Measurements from ENCODE around the gene ADSL.

The ADSL gene

DNA sequence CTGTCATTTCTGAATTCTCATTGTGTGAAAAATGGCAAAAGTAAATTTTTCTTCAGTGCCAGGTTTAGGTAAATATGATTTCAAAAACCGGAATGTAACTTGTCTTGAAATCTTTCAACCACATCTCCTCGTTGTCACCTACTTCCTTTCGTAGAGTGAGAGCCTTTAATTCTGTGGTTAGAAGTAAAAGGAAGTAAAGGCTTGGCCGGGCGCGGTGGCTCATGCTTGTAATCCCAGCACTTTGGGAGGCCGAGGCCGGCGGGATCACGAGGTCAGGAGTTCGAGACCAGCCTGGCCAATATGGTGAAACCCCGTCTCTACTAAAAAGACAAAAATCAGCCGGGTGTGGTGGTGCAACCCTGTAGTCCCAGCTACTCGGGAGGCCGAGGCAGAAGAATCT is 53.9 kb downstream of the ADSL start:
- Mint-ChIP-seq H3K27me3 (no peaks in the 10 kb centered on the region), H3K9me3 (ENCODE audit: low read depth) (no peaks in the 10 kb centered on the region), H3K4me1 (ENCODE audit: low read depth) (peaks cover 85% of the 10 kb centered on the region), H3K36me3 (peaks cover 6% of the 10 kb centered on the region), H3K4me3 (peak overlapping the region; percentile 55), H3K27ac (peak overlapping the region; percentile 81)

DNA sequence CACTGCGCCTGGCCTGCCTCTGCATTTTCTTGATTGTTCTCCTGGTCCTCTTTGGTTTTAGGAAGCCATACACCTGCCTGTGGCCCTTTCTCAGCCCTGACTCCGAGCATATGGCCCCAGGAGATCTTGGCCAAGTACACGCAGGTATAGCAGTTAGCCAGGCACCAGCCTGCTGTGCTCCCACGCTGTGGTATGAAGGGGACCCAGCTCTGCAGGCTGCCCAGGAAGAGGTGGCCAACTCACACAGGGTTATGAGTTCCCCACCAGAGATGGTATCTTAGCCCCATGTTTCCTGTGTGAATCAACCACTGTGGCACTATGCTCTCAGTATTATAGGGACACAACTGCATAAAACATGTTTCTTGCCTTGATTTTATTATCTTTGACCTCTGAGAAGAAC is 55.2 kb downstream of the ADSL start:
- H3K4me1 Mint-ChIP-seq (ENCODE audit: low read depth) = peaks cover 74% of the 10 kb centered on the region
- peaks cover 6% of the 10 kb centered on the region for H3K36me3 Mint-ChIP-seq
- H3K9me3 Mint-ChIP-seq (ENCODE audit: low read depth) = no peaks in the 10 kb centered on the region
- H3K27me3 Mint-ChIP-seq = no peaks in the 10 kb centered on the region
- H3K4me3 Mint-ChIP-seq = peak overlapping the region; percentile 83
- H3K27ac Mint-ChIP-seq = peak overlapping the region; percentile 89

DNA sequence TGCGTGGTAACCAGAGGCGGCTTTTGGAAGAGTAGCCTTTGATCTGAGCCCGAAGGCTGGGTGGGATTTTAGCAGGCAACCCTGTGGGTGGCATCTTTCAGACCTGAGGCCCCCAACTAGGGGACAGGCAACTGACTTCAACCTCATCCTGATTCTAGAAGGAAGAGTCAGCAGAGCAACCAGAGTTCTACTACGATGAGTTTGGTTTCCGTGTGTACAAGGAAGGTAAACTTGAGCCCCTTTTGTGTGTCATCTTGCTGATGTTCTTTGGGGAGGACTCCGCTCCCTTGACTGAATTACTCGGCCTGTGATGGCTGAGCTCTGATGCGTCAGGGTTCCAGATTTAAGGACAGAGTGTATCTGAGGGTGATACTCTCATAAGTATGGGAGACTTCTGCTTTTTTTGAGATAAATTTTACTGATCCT is 55.7 kb downstream of the ADSL start:
- H3K4me1 Mint-ChIP-seq (ENCODE audit: low read depth) = peaks cover 70% of the 10 kb centered on the region
- no peaks in the 10 kb centered on the region for H3K9me3 Mint-ChIP-seq (ENCODE audit: low read depth)
- H3K27me3 Mint-ChIP-seq = no peaks in the 10 kb centered on the region
- peak overlapping the region; percentile 83 for H3K4me3 Mint-ChIP-seq
- peak overlapping the region; percentile 89 for H3K27ac Mint-ChIP-seq
- H3K36me3 Mint-ChIP-seq = peaks cover 6% of the 10 kb centered on the region

DNA sequence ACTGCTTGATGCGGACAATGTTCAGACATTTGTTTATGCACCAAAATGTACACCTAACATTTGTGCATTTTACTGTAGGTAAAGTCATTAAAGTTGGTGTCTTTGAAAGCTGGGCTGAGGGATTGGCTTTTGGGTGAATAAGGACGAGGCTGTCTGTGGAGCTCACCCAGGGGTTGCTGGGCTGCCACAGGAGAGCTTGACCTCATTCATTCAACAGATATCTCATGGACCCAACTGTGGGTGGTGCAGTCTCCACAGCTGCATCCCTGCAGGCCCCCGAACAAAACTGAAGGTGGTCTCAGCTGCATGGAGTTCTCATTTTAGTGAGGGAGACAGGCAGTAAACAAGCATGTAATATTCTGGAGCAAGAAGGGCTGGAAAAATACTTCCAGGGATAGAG is 56.8 kb downstream of the ADSL start:
- Mint-ChIP-seq H3K4me3 (peak overlapping the region; percentile 14), H3K9me3 (ENCODE audit: low read depth) (no peaks in the 10 kb centered on the region), H3K4me1 (ENCODE audit: low read depth) (peaks cover 60% of the 10 kb centered on the region), H3K27ac (peak overlapping the region; percentile 72), H3K36me3 (peaks cover 6% of the 10 kb centered on the region), H3K27me3 (no peaks in the 10 kb centered on the region)

DNA sequence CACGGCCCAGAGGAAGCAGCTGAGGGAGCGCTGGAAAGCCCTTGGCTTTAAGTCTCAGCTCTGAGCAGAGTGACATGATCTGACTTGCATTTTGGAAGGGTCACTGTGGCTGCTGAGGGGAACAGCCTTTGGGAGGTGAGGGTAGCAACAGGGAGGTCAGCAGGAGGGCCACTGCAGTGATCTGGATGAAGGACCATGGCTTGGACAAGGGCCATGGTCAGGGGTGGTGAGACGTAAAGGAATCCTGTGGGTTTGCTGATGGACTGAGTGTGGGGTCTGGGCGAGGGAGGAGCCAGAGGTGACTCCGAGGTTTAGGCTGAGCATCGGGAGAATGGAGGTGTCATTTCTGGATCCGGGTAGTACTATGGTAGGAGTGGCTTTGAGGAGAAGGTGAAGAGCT is 57.4 kb downstream of the ADSL start:
- Mint-ChIP-seq H3K4me3 (peak overlapping the region; percentile 9), H3K4me1 (ENCODE audit: low read depth) (peaks cover 55% of the 10 kb centered on the region), H3K36me3 (peaks cover 6% of the 10 kb centered on the region), H3K27me3 (no peaks in the 10 kb centered on the region), H3K27ac (peak overlapping the region; percentile 77), H3K9me3 (ENCODE audit: low read depth) (no peaks in the 10 kb centered on the region)

DNA sequence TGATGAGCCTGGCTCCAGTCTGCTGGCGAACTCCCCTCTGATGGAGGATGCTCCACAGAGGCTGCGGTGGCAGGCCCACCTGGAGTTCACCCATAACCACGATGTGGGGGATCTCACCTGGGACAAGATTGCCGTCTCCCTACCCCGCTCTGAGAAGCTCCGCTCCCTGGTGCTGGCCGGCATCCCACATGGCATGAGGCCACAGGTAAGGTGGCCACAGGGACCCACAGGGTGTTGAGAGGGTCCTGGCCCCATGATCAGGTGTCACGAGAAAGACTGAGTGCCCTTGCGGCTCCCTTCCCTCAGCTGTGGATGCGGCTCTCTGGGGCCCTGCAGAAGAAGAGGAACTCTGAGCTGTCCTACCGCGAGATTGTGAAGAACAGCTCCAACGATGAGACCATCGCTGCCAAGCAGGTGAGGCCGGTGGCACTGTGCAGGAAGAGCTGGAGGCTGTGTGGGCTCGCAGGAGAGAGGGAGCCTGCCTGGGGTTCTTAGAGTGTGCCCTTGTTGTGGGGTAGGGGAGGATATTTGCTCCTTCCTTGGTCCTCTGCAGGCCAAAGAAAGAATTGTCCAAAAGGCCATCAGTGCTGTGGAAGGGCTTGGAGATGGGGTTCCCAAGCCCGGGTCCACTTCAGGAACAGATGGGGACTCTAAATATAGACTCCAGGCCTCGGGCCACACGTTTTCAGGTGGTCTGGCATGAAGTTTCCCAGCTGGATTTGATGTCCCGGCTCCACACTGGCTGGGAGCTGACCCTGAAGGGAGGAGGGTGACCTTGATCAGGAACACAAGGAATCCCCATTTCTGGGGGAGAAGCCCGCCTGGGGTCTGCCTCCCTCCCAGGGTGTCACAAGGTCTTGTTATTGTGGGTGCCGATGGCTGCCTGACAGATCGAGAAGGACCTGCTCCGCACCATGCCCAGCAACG is 58.2 kb downstream of the ADSL start:
- Mint-ChIP-seq H3K4me3 (no peak overlapping the region), H3K27me3 (no peaks in the 10 kb centered on the region), H3K9me3 (ENCODE audit: low read depth) (no peaks in the 10 kb centered on the region), H3K36me3 (peaks cover 6% of the 10 kb centered on the region), H3K4me1 (ENCODE audit: low read depth) (peaks cover 47% of the 10 kb centered on the region), H3K27ac (no peak overlapping the region)

DNA sequence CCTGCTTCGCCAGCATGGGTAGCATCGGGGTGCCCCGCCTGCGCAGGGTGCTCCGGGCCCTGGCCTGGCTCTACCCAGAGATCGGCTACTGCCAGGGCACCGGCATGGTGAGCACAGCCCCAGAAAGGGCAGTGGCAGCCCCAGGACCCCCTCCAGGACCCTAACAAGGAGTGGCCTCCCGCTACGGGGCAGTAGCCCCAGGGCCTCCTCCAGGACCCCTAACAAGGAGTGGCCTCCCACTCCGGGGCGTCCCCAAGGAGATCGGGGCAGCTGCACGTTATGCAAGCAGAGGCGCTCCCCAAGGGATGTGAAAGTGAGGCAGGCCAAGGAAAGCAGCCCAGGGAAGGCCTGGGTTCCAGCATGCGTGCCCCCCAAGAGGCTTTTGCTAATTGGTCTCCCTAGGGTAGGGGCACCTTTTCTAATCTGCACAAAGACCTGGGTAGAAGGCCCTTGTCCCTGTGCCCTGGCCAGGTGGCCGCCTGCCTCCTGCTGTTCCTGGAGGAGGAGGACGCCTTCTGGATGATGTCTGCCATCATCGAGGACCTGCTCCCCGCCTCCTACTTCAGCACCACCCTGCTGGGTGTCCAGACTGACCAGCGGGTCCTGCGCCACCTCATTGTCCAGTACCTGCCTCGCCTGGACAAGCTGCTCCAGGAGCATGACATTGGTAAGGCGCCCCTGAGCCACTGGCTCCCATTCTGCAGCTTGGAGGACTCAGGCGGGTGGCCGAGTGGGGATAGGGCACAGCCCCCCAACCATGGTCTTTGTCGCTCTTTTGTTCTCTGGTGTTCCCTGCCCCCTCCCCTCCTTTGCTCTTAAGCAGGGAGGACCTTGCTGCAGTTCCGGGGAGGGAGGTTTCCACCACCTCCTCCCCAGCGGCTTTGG is 59.1 kb downstream of the ADSL start:
- H3K9me3 Mint-ChIP-seq (ENCODE audit: low read depth) = no peaks in the 10 kb centered on the region
- H3K27me3 Mint-ChIP-seq = no peaks in the 10 kb centered on the region
- peaks cover 6% of the 10 kb centered on the region for H3K36me3 Mint-ChIP-seq
- H3K27ac Mint-ChIP-seq = no peak overlapping the region
- no peak overlapping the region for H3K4me3 Mint-ChIP-seq
- H3K4me1 Mint-ChIP-seq (ENCODE audit: low read depth) = peaks cover 38% of the 10 kb centered on the region

DNA sequence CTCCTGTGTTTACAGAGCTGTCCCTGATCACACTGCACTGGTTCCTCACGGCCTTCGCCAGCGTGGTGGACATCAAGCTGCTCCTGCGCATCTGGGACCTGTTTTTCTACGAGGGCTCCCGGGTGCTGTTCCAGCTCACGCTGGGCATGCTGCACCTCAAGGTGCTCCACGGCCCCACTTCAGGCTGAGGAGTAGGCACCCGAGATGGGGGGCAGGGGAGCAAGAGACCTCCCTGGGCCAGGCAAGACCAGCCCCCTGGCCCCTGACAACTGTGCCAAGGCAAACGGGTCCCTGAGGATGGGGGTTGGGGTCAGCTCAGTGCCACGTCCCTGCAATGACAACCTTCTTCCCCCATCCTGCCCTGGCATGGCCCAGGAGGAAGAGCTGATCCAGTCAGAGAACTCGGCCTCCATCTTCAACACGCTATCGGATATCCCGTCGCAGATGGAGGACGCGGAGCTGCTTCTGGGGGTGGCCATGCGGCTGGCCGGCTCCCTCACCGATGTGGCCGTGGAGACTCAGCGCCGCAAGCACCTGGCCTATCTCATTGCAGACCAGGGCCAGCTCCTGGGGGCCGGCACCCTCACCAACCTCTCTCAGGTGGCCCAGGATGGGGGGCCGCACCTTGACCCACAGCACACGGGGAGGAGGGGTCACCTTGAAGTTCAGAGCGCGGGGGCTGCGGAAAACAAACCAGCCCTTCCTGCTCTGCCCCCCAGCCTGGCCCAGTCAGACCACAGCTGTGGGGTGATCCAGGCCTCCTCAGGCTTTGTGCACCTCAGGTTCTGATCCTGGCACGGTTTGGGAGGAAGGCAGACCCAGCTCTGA is 60.0 kb downstream of the ADSL start:
- no peaks in the 10 kb centered on the region for H3K9me3 Mint-ChIP-seq (ENCODE audit: low read depth)
- peaks cover 6% of the 10 kb centered on the region for H3K36me3 Mint-ChIP-seq
- H3K4me1 Mint-ChIP-seq (ENCODE audit: low read depth) = peaks cover 29% of the 10 kb centered on the region
- no peak overlapping the region for H3K27ac Mint-ChIP-seq
- no peaks in the 10 kb centered on the region for H3K27me3 Mint-ChIP-seq
- H3K4me3 Mint-ChIP-seq = no peak overlapping the region

DNA sequence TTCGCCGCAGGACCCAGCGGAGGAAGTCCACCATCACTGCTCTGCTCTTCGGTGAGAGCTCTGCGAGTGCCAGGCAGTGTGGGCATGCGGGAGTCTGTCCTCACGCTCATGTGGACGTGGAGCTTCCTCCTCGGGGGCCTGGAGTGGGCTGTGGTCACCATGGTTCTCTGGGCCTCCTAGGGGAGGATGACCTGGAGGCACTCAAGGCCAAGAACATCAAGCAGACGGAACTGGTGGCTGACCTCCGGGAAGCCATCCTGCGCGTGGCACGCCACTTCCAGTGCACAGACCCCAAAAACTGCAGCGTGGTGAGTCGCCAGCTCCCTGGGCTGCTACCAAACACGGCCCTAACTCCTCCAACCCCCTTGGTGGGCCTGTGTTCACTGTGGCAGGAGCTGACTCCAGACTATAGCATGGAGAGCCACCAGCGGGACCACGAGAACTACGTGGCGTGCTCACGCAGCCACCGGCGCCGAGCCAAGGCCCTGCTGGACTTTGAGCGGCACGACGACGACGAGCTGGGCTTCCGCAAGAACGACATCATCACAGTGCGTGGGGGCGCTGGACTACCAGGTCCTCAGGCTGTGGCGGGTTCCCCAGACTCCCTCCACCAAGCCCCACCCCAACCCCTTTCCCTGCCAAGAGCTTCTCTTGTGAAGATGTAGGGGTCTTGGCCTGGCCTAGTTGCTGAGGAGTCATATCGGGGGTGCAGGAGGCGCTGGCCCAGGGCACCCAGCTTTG is 60.9 kb downstream of the ADSL start:
- Mint-ChIP-seq H3K4me1 (ENCODE audit: low read depth) (peaks cover 20% of the 10 kb centered on the region), H3K27me3 (no peaks in the 10 kb centered on the region), H3K4me3 (no peak overlapping the region), H3K36me3 (peaks cover 3% of the 10 kb centered on the region), H3K27ac (no peak overlapping the region), H3K9me3 (ENCODE audit: low read depth) (no peaks in the 10 kb centered on the region)

DNA sequence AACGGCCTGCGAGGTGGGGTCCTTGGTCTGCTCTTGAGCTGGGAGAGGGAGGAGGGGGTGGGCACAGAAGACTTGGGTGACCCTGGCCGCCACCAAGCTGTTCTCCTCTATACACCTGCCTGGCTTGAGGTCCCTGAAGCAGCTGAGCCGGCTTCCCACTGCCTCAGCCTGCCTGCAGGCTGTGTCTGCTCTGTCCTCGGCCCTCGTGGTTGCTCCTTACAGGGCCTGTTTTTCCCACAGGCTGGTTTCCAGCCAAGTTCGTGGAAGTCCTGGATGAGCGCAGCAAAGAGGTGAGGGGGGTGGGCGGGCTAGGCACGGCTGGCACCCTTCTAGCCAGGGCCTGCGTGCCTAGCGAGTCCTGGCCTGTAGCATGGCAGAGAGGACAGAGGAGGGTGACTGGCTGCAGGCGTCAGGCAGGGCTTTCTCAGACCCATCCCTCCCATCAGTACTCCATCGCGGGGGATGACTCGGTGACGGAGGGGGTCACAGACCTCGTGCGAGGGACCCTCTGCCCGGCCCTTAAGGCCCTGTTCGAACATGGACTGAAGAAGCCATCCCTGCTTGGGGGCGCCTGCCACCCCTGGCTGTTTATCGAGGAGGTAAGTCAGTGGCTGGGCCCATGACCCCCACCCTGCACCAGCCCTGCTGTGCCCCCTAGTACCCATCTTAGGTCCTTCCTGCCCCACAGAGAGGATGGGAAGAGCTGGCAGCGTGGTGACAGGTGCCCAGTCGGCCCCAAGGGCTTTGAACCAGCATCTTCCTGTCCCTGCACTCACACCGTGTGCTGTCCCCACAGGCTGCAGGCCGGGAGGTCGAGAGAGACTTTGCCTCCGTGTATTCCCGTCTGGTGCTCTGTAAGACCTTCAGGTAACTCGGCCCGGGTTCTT is 61.8 kb downstream of the ADSL start:
- H3K27me3 Mint-ChIP-seq = no peaks in the 10 kb centered on the region
- H3K4me1 Mint-ChIP-seq (ENCODE audit: low read depth) = peaks cover 16% of the 10 kb centered on the region
- H3K4me3 Mint-ChIP-seq = no peak overlapping the region
- H3K36me3 Mint-ChIP-seq = peaks cover 6% of the 10 kb centered on the region
- no peaks in the 10 kb centered on the region for H3K9me3 Mint-ChIP-seq (ENCODE audit: low read depth)
- peak overlapping the region; percentile 34 for H3K27ac Mint-ChIP-seq

DNA sequence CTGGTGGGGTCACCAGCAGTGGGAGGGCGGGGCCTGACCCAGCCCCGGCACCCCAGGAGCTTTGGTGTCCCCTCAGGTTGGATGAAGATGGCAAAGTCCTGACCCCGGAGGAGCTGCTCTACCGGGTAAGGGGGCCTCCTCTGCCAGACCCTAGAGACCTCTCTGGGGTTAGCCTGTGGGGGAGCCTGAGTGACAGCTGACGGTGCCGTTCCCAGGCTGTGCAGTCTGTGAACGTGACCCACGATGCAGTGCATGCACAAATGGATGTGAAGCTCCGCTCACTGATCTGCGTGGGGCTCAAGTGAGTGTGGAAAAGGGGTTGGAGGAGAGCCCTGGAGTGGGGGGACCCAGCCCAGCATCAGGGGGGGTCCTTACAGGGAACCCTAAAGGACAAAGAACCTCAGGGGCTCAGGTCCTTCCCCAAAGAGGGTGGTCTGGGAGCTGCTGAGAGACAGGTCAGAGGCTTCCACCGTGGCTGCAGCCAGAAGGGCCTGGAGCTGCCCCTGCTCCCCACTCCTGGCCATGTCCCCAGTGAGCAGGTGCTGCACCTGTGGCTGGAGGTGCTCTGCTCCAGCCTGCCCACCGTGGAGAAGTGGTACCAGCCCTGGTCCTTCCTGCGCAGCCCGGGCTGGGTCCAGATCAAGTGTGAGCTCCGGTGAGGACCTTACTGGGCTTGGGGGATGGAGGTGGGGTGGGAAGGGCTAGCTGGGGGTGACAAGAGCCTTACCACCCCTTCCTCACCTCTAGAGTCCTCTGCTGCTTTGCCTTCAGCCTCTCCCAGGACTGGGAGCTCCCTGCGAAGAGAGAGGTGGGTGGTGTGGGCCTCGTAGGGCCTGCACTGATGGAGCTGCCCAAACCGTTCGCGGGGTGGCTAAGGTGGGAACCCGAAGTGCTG is 62.7 kb downstream of the ADSL start:
- no peaks in the 10 kb centered on the region for H3K27me3 Mint-ChIP-seq
- no peaks in the 10 kb centered on the region for H3K9me3 Mint-ChIP-seq (ENCODE audit: low read depth)
- peaks cover 6% of the 10 kb centered on the region for H3K36me3 Mint-ChIP-seq
- H3K27ac Mint-ChIP-seq = no peak overlapping the region
- H3K4me1 Mint-ChIP-seq (ENCODE audit: low read depth) = peaks cover 7% of the 10 kb centered on the region
- H3K4me3 Mint-ChIP-seq = no peak overlapping the region

DNA sequence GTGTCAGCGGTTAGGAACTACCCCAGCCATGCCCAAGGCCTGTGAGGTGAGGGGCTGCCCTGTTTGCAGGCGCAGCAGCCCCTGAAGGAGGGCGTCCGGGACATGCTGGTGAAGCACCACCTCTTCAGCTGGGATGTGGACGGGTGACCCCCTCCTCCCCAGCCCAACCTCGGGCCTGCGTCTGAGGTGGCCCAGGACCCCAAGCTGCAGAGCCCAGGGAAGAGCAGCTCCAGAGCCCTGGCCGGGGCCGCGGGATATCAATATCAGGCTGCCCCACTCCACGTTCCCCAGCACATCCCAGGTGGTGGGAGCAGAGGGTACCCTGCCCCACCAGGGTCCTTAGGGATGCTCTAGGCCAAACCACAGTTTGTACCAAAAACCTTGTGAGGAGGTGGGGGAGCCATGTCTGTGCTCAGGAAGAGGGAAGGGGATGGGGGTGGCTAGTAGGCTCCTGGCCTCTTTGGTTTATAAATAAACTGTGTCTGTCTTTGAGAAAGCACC is 63.4 kb downstream of the ADSL start:
- Mint-ChIP-seq H3K36me3 (peaks cover 6% of the 10 kb centered on the region), H3K27me3 (no peaks in the 10 kb centered on the region), H3K4me1 (ENCODE audit: low read depth) (peaks cover 9% of the 10 kb centered on the region), H3K27ac (peak overlapping the region; percentile 22), H3K4me3 (no peak overlapping the region), H3K9me3 (ENCODE audit: low read depth) (no peaks in the 10 kb centered on the region)

All from activated naive CD8-positive, alpha-beta T cell (primary cell).